GM12892 (cell line): ENCODE measurements around the gene RANGRF.

ENCODE experiments used
- POLR2A ChIP-seq: IDR thresholded peaks from 2 replicates; pipeline ENCODE4 v1.6.1; 2011; ENCODE audit warnings: low read depth, low read length, control low read depth
- POLR2AphosphoS5 ChIP-seq: IDR thresholded peaks from 2 replicates; pipeline ENCODE4 v1.6.1; 2011; ENCODE audit warnings: low read depth, low read length, control low read depth
- TAF1 ChIP-seq: IDR thresholded peaks from 2 replicates; pipeline ENCODE4 v1.6.1; 2011; ENCODE audit warnings: low read depth, mild to moderate bottlenecking, control low read depth, low read length, borderline replicate concordance

DNA sequence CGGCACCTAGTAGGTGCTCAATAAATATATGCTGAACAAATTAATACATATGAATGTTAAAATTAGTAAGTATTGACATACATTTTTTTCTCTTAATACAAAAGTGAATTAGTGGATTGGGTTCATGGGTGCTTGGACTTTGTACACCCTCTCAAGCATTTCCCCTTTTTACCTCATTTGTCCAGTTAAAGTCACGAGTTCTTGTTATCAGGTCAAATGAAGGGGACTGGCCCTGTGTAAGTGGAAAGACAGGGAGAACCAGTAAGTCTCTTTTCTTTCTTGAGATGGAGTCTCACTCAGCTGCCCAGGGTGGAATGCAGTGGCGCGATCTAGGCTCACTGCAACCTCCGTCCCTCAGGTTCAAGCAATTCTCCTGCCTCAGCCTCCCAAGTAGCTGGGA, 13.7 kb upstream of the RANGRF start:
- no peak for TF ChIP-seq POLR2A
- no peak for TF ChIP-seq POLR2AphosphoS5
- no peak for TF ChIP-seq TAF1
